Trophoblast cell (in vitro differentiated cells and primary cell): ENCODE results near the gene TMEM45A.

ENCODE experiments used
- DNase-seq, 2 donors: peaks; one replicate each; pipeline ENCODE4 v3.0.0-alpha.2; 2016
- H2AFZ ChIP-seq: 2 replicates; pipeline ENCODE4 v1.6.1; 2013; ENCODE audit warnings: low read length, moderate library complexity, mild to moderate bottlenecking; ENCODE audit not compliant: insufficient read depth, poor library complexity
- H2AK5ac ChIP-seq: 2 replicates; pipeline ENCODE4 v1.6.1; 2013; ENCODE audit warnings: mild to moderate bottlenecking, low read length
- H2BK120ac ChIP-seq: 2 replicates; pipeline ENCODE4 v1.6.1; 2013; ENCODE audit warnings: low read length, mild to moderate bottlenecking, moderate library complexity; ENCODE audit not compliant: insufficient read depth, poor library complexity
- H2BK12ac ChIP-seq: 2 replicates; pipeline ENCODE4 v1.6.1; 2013; ENCODE audit warnings: mild to moderate bottlenecking, low read length, moderate library complexity
- H2BK5ac ChIP-seq: 2 replicates; pipeline ENCODE4 v1.6.1; 2013; ENCODE audit warnings: low read length, low read depth, moderate library complexity, mild to moderate bottlenecking; ENCODE audit not compliant: poor library complexity
- H3K14ac ChIP-seq: 2 replicates; pipeline ENCODE4 v1.6.1; 2013; ENCODE audit warnings: mild to moderate bottlenecking, low read length
- H3K18ac ChIP-seq: 2 replicates; pipeline ENCODE4 v1.6.1; 2013; ENCODE audit warnings: mild to moderate bottlenecking, low read length
- H3K23ac ChIP-seq: 2 replicates; pipeline ENCODE4 v1.6.1; 2013; ENCODE audit warnings: low read length
- H3K27ac ChIP-seq: 2 replicates; pipeline ENCODE4 v1.5.1; 2013; ENCODE audit warnings: low read depth, mild to moderate bottlenecking, inconsistent platforms, low read length, moderate library complexity
- H3K27me3 ChIP-seq: 2 replicates; pipeline ENCODE4 v1.6.1; 2013; ENCODE audit warnings: inconsistent platforms, mild to moderate bottlenecking, low read length, moderate library complexity; ENCODE audit not compliant: insufficient read depth
- H3K36me3 ChIP-seq, 2 experiments: 1 replicate in 1 of 2; 2 replicates in 1 of 2; pipeline ENCODE4 v1.6.1; 2013; ENCODE audit warnings: low read length in 2 of 2, mild to moderate bottlenecking in 2 of 2, moderate library complexity in 1 of 2; ENCODE audit not compliant: insufficient read depth in 2 of 2, control insufficient read depth in 1 of 2
- H3K4ac ChIP-seq: 2 replicates; pipeline ENCODE4 v1.6.1; 2013; ENCODE audit warnings: low read depth, mild to moderate bottlenecking, low read length, moderate library complexity
- H3K4me1 ChIP-seq, 2 experiments: 1 replicate in 1 of 2; 2 replicates in 1 of 2; pipeline ENCODE4 v1.6.1; 2013; ENCODE audit warnings: low read length in 2 of 2, mild to moderate bottlenecking in 2 of 2, moderate library complexity in 1 of 2; ENCODE audit not compliant: insufficient read depth in 2 of 2, control insufficient read depth in 1 of 2
- H3K4me2 ChIP-seq: 2 replicates; pipeline ENCODE4 v1.6.1; 2013; ENCODE audit warnings: inconsistent platforms, mild to moderate bottlenecking, low read length, moderate library complexity
- H3K4me3 ChIP-seq: 2 replicates; pipeline ENCODE4 v1.5.1; 2013; ENCODE audit warnings: mild to moderate bottlenecking, low read depth, low read length, inconsistent platforms
- H3K79me1 ChIP-seq: one replicate; pipeline ENCODE4 v1.6.1; 2013; ENCODE audit warnings: low read length
- H3K79me2 ChIP-seq: 2 replicates; pipeline ENCODE4 v1.6.1; 2013; ENCODE audit warnings: low read length, mild to moderate bottlenecking; ENCODE audit not compliant: control insufficient read depth, insufficient read depth, poor library complexity
- H3K9ac ChIP-seq: 2 replicates; pipeline ENCODE4 v1.6.1; 2013; ENCODE audit warnings: mild to moderate bottlenecking, low read length
- H3K9me3 ChIP-seq: 2 replicates; pipeline ENCODE4 v1.6.1; 2013; ENCODE audit warnings: low read depth, mild to moderate bottlenecking, control low read depth, inconsistent platforms, low read length; ENCODE audit not compliant: insufficient read depth
- H4K12ac ChIP-seq: 2 replicates; pipeline ENCODE4 v1.6.1; 2013; ENCODE audit warnings: low read depth, mild to moderate bottlenecking, low read length, moderate library complexity
- H4K8ac ChIP-seq: 2 replicates; pipeline ENCODE4 v1.6.1; 2013; ENCODE audit warnings: low read depth, mild to moderate bottlenecking, low read length, moderate library complexity
- H4K91ac ChIP-seq: one replicate; pipeline ENCODE4 v1.6.1; 2013; ENCODE audit warnings: low read depth, mild to moderate bottlenecking, low read length, moderate library complexity
- WGBS: extraction: QIAGEN DNeasy Blood & Tissue Kit; methylation state at CpG from one replicate; pipeline ENCODE4 v1.1.7; 2013; ENCODE audit warnings: missing lambda C conversion rate; ENCODE audit not compliant: insufficient read length, insufficient coverage; ENCODE audit errors: extremely low coverage; 5-methylcytosine and 5-hydroxymethylcytosine counted together

TMEM45A gene

GRCh38 chr3:100575704-100576103, 83.3 kb downstream of the TMEM45A start:
- H3K9ac ChIP-seq, result no peak overlapping the region
- H3K14ac ChIP-seq, result no peak overlapping the region
- H3K23ac ChIP-seq, result no peak overlapping the region
- no peak overlapping the region for H2AK5ac ChIP-seq
- no peaks in the 10 kb centered on the region for H3K36me3 ChIP-seq
- no peak overlapping the region for H4K8ac ChIP-seq
- H3K4me3 ChIP-seq, result no peak overlapping the region
- H4K91ac ChIP-seq, result no peak overlapping the region
- H3K9me3 ChIP-seq, result no peaks in the 10 kb centered on the region
- no peak overlapping the region for H2BK12ac ChIP-seq
- no peak overlapping the region for H3K4me2 ChIP-seq
- no peak overlapping the region for H3K18ac ChIP-seq
- no peak for DNase-seq
- no peaks in the 10 kb centered on the region for H3K79me1 ChIP-seq
- no peak overlapping the region for H3K4ac ChIP-seq
- H3K79me2 ChIP-seq, result no peaks in the 10 kb centered on the region
- no peaks in the 10 kb centered on the region for H3K27me3 ChIP-seq
- H2BK120ac ChIP-seq, result no peak overlapping the region
- WGBS, result no CpG with 5 or more reads among the region's 6 CpGs
- H2BK5ac ChIP-seq, result no peak overlapping the region
- H2AFZ ChIP-seq, result no peak overlapping the region
- H4K12ac ChIP-seq, result no peak overlapping the region
- H3K27ac ChIP-seq, result no peak overlapping the region
- H3K4me1 ChIP-seq, result no peaks in the 10 kb centered on the region

- no peaks in the 10 kb centered on the region for H3K27me3 ChIP-seq
- no peaks in the 10 kb centered on the region for H3K79me1 ChIP-seq
- no CpG with 5 or more reads among the region's 1 CpG for WGBS
- H3K4me1 ChIP-seq, result no peaks in the 10 kb centered on the region
- H2BK12ac ChIP-seq, result no peak overlapping the region
- no peak overlapping the region for H2AK5ac ChIP-seq
- H4K91ac ChIP-seq, result no peak overlapping the region
- no peak overlapping the region for H3K23ac ChIP-seq
- H3K9me3 ChIP-seq, result no peaks in the 10 kb centered on the region
- H3K18ac ChIP-seq, result no peak overlapping the region
- no peak overlapping the region for H3K14ac ChIP-seq
- no peak overlapping the region for H3K4me3 ChIP-seq
- no peak overlapping the region for H3K4me2 ChIP-seq
- no peak overlapping the region for H4K12ac ChIP-seq
- H3K4ac ChIP-seq, result no peak overlapping the region
- no peak overlapping the region for H2BK5ac ChIP-seq
- no peak for DNase-seq
- H3K9ac ChIP-seq, result no peak overlapping the region
- H3K27ac ChIP-seq, result no peak overlapping the region
- no peak overlapping the region for H4K8ac ChIP-seq
- no peak overlapping the region for H2AFZ ChIP-seq
- no peaks in the 10 kb centered on the region for H3K79me2 ChIP-seq
- no peak overlapping the region for H2BK120ac ChIP-seq
- H3K36me3 ChIP-seq, result no peaks in the 10 kb centered on the region
These were observed 85.1 kb downstream of the TMEM45A start for GRCh38 chr3:100577382-100578008.

- H3K9ac ChIP-seq, result no peak overlapping the region
- no peaks in the 10 kb centered on the region for H3K27me3 ChIP-seq
- no peak for DNase-seq
- no peak overlapping the region for H4K91ac ChIP-seq
- no peak overlapping the region for H2AFZ ChIP-seq
- H3K23ac ChIP-seq, result no peak overlapping the region
- no peak overlapping the region for H3K27ac ChIP-seq
- no peak overlapping the region for H3K4me2 ChIP-seq
- no peak overlapping the region for H2AK5ac ChIP-seq
- H3K18ac ChIP-seq, result no peak overlapping the region
- H4K8ac ChIP-seq, result no peak overlapping the region
- no peak overlapping the region for H3K4me3 ChIP-seq
- no peak overlapping the region for H3K14ac ChIP-seq
- no peaks in the 10 kb centered on the region for H3K79me2 ChIP-seq
- H3K79me1 ChIP-seq, result no peaks in the 10 kb centered on the region
- no peak overlapping the region for H2BK120ac ChIP-seq
- H3K4ac ChIP-seq, result no peak overlapping the region
- no peaks in the 10 kb centered on the region for H3K4me1 ChIP-seq
- H3K9me3 ChIP-seq, result no peaks in the 10 kb centered on the region
- no peaks in the 10 kb centered on the region for H3K36me3 ChIP-seq
- H2BK5ac ChIP-seq, result no peak overlapping the region
- no peak overlapping the region for H4K12ac ChIP-seq
- no peak overlapping the region for H2BK12ac ChIP-seq
These were observed 86.2 kb downstream of the TMEM45A start for GRCh38 chr3:100578646-100579045.

- H3K4me1 ChIP-seq, result no peaks in the 10 kb centered on the region
- no peak overlapping the region for H3K14ac ChIP-seq
- no peak overlapping the region for H2AFZ ChIP-seq
- no peak overlapping the region for H4K8ac ChIP-seq
- no peak overlapping the region for H3K4me3 ChIP-seq
- no CpG with 5 or more reads among the region's 2 CpGs for WGBS
- H2AK5ac ChIP-seq, result no peak overlapping the region
- H4K91ac ChIP-seq, result no peak overlapping the region
- H3K79me2 ChIP-seq, result no peaks in the 10 kb centered on the region
- no peak overlapping the region for H3K18ac ChIP-seq
- no peaks in the 10 kb centered on the region for H3K36me3 ChIP-seq
- H3K9me3 ChIP-seq, result no peaks in the 10 kb centered on the region
- no peak overlapping the region for H3K27ac ChIP-seq
- no peak for DNase-seq
- no peaks in the 10 kb centered on the region for H3K79me1 ChIP-seq
- no peak overlapping the region for H2BK5ac ChIP-seq
- no peak overlapping the region for H2BK120ac ChIP-seq
- no peaks in the 10 kb centered on the region for H3K27me3 ChIP-seq
- H3K4me2 ChIP-seq, result no peak overlapping the region
- no peak overlapping the region for H4K12ac ChIP-seq
- no peak overlapping the region for H3K23ac ChIP-seq
- no peak overlapping the region for H3K4ac ChIP-seq
- no peak overlapping the region for H2BK12ac ChIP-seq
- no peak overlapping the region for H3K9ac ChIP-seq
These were observed 87.7 kb downstream of the TMEM45A start for GRCh38 chr3:100580147-100580546.
